Activated CD8-positive, alpha-beta memory T cell treated with anti-CD3 and anti-CD28 coated beads, Interleukin-2, amount 50 U/mL, for 1 hour (primary cell): Measurements from ENCODE around the gene ZNF106.

Source experiments
- DNase-seq: peaks from one replicate; pipeline ENCODE4 v3.0.0-alpha.2; 2020; ENCODE audit errors: extremely low read depth

ZNF106 gene

DNA sequence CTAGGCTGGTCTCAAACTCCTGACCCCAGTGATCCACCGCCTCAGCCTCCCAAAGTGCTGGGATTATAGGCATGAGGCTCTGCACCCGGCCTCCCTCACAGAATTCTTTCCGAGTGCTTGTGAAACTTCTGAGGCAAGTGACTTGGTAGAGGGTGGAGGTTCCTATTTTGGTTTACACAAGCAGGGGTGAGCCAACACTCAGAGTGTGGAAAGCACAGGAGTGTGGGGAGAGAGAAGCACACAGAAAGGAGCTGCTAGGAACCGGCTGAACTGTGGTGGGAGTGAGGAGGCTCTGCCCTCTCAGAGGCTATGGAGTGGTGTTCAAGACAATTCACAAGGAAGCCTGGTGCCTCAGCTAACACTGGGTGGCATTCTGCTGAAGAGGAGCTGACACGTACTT is 123.9 kb downstream of the ZNF106 start:
- DNase-seq, result no peak

DNA sequence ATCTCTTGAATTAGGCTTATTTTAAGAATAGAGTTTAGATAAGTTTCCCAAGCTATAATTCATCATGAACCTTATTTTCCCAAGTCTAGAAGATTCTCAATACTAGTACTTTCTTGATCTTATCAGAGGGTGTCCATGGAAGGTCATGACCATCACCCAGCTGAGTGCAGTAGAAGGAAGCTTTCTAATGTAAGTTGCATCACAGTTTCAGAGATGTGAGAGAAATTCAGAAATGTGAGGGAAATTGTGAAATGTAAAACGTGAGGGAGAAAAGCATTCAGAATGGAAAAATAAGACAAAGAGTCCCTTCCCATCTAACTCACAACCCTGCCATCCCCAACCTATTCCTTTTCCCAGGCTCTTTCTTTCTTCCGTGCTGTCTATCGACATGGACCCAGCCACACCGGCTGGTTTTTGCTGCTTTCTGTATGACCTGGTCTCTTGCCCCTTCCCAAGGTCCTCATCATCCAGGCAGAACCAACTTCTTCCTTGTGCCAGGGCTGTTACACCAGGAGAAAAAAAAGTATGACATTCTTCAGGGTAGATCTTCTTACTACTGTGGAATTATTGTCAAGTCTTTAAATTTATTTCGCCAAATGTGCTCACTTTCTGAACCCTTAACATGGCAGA is 124.9 kb downstream of the ZNF106 start:
- DNase-seq, result no peak

DNA sequence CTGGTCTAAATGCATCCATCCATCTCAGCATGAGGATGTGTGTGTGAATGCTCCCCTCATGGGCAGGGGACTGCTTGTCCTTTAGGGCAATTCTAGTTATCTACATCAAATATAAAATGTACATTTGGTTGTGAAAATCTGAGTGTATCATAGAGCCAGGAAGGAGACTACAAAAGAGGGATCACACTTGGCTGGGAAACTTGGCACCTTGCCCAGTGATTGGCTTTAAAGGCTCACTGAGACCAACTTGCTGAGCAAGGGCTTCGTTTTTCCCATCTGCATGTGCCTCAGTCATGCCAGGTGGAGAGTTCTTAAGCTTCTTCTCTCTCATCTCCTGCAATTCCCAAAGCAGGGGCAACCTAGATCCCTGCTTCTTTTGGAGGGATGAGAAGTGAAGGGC is 126.4 kb downstream of the ZNF106 start:
- DNase-seq, result no peak

DNA sequence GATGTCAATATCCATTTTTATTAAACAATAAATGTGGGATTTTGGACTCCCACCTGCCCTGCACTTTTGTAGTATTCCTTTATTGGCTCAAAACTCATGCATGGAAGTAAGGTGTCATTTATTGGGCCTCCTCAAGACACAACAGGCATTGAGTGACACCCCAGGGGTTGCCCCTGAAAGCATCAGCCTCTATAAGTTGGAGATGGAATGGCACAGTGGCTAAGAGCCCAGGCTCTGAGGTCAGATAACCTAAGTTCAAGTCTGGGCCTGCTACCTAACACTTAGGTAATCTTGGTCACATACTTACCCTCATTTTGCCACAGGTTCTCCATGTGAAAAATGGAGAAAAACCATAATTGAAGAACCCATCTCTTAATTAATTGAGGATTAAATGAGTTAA is 127.0 kb downstream of the ZNF106 start:
- DNase-seq, result no peak

DNA sequence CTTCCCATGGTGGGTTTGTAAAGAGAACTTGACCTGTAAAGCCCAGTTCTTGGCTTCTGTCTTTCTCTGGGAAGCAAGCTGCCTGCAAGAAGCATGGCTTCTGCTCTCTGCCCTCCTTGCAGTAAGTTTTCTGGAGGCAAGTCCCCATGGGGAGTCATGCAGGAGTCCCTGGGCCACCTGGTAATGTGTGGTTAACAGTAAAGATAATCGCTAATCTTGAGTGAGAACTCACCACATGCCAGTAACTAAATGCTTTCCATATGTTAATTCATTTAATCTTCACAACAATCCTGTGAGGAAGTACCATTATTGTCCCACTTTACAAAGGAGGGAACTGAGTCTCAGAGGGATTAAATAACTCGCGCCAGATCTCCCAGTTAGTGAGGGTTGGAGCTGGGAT is 127.5 kb downstream of the ZNF106 start:
- no peak for DNase-seq
